Transverse colon (tissue), 4 donors: Measurements from ENCODE around the gene CEP126.

Source experiments
- CTCF ChIP-seq, 5 experiments: fragments of 200-600 bp in 3 of 5; fragments of 450-650 bp in 2 of 5; sonication (generic) in 3 of 5; IDR thresholded peaks; 1 replicate in 2 of 5; 2 replicates in 3 of 5; pipeline ENCODE4 v1.5.1; 2016 to 2017; ENCODE audit warnings: antibody characterized with exemption in 5 of 5, inconsistent platforms in 3 of 5, mild to moderate bottlenecking in 2 of 5, moderate library complexity in 1 of 5
- POLR2A ChIP-seq: fragments of 450-650 bp; IDR thresholded peaks from one replicate; pipeline ENCODE4 v1.6.1; 2016; ENCODE audit warnings: antibody characterized with exemption, mild to moderate bottlenecking, moderate library complexity
- POLR2AphosphoS5 ChIP-seq, 3 donors: sonication (generic); formaldehyde crosslinking; IDR thresholded peaks; one replicate each; pipeline ENCODE4 v1.6.1; 2016; ENCODE audit warnings: antibody characterized with exemption in 3 of 3

- no peak for TF ChIP-seq CTCF (IDR thresholded peaks at IDR 0.05)
- no peak for TF ChIP-seq POLR2A
- TF ChIP-seq POLR2AphosphoS5 (IDR thresholded peaks at IDR 0.05): no peak
Observed at GRCh38 chr11:102001657-102002338, 87.0 kb downstream of the CEP126 start.
